Upper lobe of left lung (tissue), 4 donors: Measurements from ENCODE around the gene EXD3.

ENCODE experiments used
- POLR2A ChIP-seq, 4 donors: fragments of 450-650 bp; IDR thresholded peaks; one replicate each; pipeline ENCODE4 v1.5.1; 2016 to 2017; ENCODE audit warnings: antibody characterized with exemption in 4 of 4, mild to moderate bottlenecking in 2 of 4
- POLR2AphosphoS5 ChIP-seq, 2 donors: sonication (generic); formaldehyde crosslinking; IDR thresholded peaks; one replicate each; pipeline ENCODE4 v1.5.1; 2017; ENCODE audit warnings: antibody characterized with exemption in 2 of 2
- TF ChIP-seq, protein P1 (sequence below), 6 experiments: fragments of 450-650 bp in 4 of 6; fragments of 200-600 bp in 2 of 6; sonication (generic) in 2 of 6; IDR thresholded peaks; one replicate each; pipeline ENCODE4 v1.5.1; 2016 to 2019; ENCODE audit warnings: antibody characterized with exemption in 6 of 6

DNA sequence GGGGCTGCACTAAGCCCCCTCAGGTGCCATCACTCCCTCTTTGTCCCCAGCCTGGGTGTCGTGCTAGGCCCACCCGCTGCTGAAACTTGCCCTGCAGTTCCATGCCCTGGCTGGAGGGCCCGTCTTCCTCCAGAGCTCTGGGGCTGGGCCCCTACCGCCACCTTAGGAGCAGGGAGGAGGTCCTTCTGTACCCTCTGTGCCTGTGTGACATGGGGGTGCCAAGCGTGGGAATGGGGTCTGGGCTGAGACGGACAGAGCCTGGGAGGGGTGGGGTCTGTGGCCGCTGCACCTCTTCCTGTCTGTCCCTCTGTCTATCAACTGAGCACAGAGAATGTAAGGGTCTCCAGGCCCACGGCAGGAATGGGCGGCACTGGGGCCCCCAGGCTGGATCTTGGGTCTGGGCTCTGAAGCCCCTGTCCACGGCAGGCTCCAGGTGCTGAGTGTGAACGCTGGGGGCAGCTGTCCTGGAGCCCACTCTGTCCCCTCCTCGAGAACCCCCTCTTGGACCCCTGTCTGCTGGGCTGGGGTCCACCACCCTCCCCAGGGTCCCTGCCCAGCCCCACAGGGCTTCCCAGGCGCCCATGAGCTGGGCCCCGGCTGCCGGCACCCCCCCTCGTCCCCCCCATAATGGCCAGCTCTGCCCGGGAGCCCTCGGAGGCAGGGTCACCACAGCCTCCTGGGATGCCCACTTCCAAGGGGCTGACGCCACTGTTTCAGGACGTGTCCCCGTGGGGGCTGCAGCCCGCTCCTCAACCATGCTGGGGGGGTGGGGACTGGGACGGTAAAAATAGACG is 105.0 kb downstream of the EXD3 start:
- TF ChIP-seq, protein P1, sequence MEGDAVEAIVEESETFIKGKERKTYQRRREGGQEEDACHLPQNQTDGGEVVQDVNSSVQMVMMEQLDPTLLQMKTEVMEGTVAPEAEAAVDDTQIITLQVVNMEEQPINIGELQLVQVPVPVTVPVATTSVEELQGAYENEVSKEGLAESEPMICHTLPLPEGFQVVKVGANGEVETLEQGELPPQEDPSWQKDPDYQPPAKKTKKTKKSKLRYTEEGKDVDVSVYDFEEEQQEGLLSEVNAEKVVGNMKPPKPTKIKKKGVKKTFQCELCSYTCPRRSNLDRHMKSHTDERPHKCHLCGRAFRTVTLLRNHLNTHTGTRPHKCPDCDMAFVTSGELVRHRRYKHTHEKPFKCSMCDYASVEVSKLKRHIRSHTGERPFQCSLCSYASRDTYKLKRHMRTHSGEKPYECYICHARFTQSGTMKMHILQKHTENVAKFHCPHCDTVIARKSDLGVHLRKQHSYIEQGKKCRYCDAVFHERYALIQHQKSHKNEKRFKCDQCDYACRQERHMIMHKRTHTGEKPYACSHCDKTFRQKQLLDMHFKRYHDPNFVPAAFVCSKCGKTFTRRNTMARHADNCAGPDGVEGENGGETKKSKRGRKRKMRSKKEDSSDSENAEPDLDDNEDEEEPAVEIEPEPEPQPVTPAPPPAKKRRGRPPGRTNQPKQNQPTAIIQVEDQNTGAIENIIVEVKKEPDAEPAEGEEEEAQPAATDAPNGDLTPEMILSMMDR (IDR thresholded peaks at IDR 0.05): no peak
- TF ChIP-seq POLR2A (IDR thresholded peaks at IDR 0.05) (no peak), POLR2AphosphoS5 (IDR thresholded peaks at IDR 0.05) (no peak)
